ENCODE results near the gene KRT6A.

- TF ChIP-seq MAX (IDR thresholded peaks at IDR 0.05) (no peak), TAF1 (IDR thresholded peaks at IDR 0.05; ENCODE audit: low read depth) (no peak), ZBTB7A (IDR thresholded peaks at IDR 0.05; ENCODE audit: low read depth) (no peak), NFIC (IDR thresholded peaks at IDR 0.05) (peak; percentile 58), CREB1 (IDR thresholded peaks at IDR 0.05; ENCODE audit: low read depth) (no peak), TCF12 (IDR thresholded peaks at IDR 0.05; ENCODE audit: low read depth) (peak; percentile 78), YY1 (IDR thresholded peaks at IDR 0.05; ENCODE audit: low read depth) (no peak), CEBPB (IDR thresholded peaks at IDR 0.05) (no peak), RAD21 (IDR thresholded peaks at IDR 0.05; ENCODE audit: low read depth) (no peak), EP300 (IDR thresholded peaks at IDR 0.05; ENCODE audit: borderline replicate concordance) (peak; percentile 86)
- TF ChIP-seq, protein P1, sequence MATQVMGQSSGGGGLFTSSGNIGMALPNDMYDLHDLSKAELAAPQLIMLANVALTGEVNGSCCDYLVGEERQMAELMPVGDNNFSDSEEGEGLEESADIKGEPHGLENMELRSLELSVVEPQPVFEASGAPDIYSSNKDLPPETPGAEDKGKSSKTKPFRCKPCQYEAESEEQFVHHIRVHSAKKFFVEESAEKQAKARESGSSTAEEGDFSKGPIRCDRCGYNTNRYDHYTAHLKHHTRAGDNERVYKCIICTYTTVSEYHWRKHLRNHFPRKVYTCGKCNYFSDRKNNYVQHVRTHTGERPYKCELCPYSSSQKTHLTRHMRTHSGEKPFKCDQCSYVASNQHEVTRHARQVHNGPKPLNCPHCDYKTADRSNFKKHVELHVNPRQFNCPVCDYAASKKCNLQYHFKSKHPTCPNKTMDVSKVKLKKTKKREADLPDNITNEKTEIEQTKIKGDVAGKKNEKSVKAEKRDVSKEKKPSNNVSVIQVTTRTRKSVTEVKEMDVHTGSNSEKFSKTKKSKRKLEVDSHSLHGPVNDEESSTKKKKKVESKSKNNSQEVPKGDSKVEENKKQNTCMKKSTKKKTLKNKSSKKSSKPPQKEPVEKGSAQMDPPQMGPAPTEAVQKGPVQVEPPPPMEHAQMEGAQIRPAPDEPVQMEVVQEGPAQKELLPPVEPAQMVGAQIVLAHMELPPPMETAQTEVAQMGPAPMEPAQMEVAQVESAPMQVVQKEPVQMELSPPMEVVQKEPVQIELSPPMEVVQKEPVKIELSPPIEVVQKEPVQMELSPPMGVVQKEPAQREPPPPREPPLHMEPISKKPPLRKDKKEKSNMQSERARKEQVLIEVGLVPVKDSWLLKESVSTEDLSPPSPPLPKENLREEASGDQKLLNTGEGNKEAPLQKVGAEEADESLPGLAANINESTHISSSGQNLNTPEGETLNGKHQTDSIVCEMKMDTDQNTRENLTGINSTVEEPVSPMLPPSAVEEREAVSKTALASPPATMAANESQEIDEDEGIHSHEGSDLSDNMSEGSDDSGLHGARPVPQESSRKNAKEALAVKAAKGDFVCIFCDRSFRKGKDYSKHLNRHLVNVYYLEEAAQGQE (IDR thresholded peaks at IDR 0.05; ENCODE audit: low read depth) = no peak
- TF ChIP-seq, protein P2, sequence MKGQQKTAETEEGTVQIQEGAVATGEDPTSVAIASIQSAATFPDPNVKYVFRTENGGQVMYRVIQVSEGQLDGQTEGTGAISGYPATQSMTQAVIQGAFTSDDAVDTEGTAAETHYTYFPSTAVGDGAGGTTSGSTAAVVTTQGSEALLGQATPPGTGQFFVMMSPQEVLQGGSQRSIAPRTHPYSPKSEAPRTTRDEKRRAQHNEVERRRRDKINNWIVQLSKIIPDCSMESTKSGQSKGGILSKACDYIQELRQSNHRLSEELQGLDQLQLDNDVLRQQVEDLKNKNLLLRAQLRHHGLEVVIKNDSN (IDR thresholded peaks at IDR 0.05) = no peak
Measured at GRCh38 chr12:52523824-52524223, 30.8 kb upstream of the KRT6A start.
